Body of pancreas (tissue), 4 donors: ENCODE measurements around the gene RIN3. TPM values are rescaled to one million over a fixed set of nuclear protein-coding genes. Genes with fewer than 3 reads are reported as not detected.

Experiments
- ATAC-seq: fragments of 150-250 bp; one replicate; pipeline ENCODE4 v1.9.1; 2016
- DNase-seq, 4 donors: peaks; one replicate each; pipeline ENCODE4 v3.0.0-alpha.2; 2019
- H3K27ac ChIP-seq, 4 donors: fragments of 200-600 bp; sonication (generic); 1 replicate in 3 of 4; 2 replicates in 1 of 4; pipeline versions ENCODE4 v1.5.1 to v1.6.1; 2016 to 2019; ENCODE audit warnings: mild to moderate bottlenecking in 1 of 4, mixed read lengths in 1 of 4, moderate library complexity in 1 of 4
- H3K27me3 ChIP-seq, 2 donors: fragments of 200-600 bp; sonication (generic); one replicate each; pipeline ENCODE4 v1.6.0; 2016; ENCODE audit warnings: mild to moderate bottlenecking in 1 of 2
- H3K36me3 ChIP-seq, 2 donors: fragments of 200-600 bp; sonication (generic); replicated peaks in 1 of 2; 2 replicates each; pipeline ENCODE4 v1.5.1; 2016; ENCODE audit warnings: low read depth in 2 of 2; ENCODE audit not compliant: insufficient read depth in 1 of 2
- H3K4me1 ChIP-seq: fragments of 200-600 bp; sonication (generic); one replicate; pipeline ENCODE4 v1.6.0; 2016
- H3K4me3 ChIP-seq, 2 donors: fragments of 200-600 bp; sonication (generic); 1 replicate in 1 of 2; 2 replicates in 1 of 2; pipeline ENCODE4 v1.5.1; 2016 to 2019
- H3K9me3 ChIP-seq, 3 donors: fragments of 200-600 bp; sonication (generic); 1 replicate in 2 of 3; 2 replicates in 1 of 3; pipeline ENCODE4 v1.5.1; 2016
- POLR2A ChIP-seq, 3 donors: fragments of 450-650 bp; IDR thresholded peaks; one replicate each; pipeline ENCODE4 v1.6.1; 2016; ENCODE audit warnings: antibody characterized with exemption in 3 of 3, mild to moderate bottlenecking in 2 of 3
- WGBS, 2 donors: methylation state at CpG; one replicate each; pipeline ENCODE4 v1.1.5; 2017; 5-methylcytosine and 5-hydroxymethylcytosine counted together
- intact Hi-C: fragments of 100-400 bp; cut with DNase I; formaldehyde crosslinking; loops from one replicate; pipeline ENCODE4 v1.15.1; 2023
- total RNA-seq, 2 donors: library from RNA; depleted of rRNA; stranded (reverse); fragments of >200 nt; gene quantifications; one replicate each; pipeline ENCODE4 v1.1.0, GENCODE V29; 2016
- TF ChIP-seq, protein P1 (sequence below), 7 experiments: fragments of 450-650 bp in 4 of 7; fragments of 200-600 bp in 3 of 7; sonication (generic) in 3 of 7; IDR thresholded peaks; one replicate each; pipeline ENCODE4 v1.5.1; 2016 to 2019; ENCODE audit warnings: antibody characterized with exemption in 7 of 7

RIN3 gene
- total RNA-seq, 2 donors from 2014 or later = 2.6 to 3.3 TPM

DNA sequence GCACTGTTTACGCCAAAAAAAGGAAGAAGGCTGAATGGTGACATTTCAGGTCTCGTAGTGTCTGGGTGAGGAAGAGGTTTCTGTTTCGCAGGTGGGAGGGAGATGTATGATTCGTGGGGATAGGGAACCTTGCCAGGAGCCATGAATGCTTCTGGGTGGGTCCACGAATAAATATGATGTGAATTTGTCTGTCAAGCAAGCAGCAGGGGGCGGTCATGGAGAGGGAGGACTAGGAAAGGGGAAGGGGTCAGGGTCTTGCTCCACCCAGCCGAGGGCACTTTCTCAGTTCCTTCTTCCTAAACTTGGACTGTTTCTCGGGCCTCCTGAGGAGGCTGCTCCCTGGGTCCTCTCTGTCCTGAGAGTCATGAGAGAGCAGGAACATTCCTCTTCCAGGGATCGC lies 162.4 kb downstream of the RIN3 start:
- no peak for DNase-seq
- intact Hi-C loops = no loop called here
- TF ChIP-seq, protein P1, sequence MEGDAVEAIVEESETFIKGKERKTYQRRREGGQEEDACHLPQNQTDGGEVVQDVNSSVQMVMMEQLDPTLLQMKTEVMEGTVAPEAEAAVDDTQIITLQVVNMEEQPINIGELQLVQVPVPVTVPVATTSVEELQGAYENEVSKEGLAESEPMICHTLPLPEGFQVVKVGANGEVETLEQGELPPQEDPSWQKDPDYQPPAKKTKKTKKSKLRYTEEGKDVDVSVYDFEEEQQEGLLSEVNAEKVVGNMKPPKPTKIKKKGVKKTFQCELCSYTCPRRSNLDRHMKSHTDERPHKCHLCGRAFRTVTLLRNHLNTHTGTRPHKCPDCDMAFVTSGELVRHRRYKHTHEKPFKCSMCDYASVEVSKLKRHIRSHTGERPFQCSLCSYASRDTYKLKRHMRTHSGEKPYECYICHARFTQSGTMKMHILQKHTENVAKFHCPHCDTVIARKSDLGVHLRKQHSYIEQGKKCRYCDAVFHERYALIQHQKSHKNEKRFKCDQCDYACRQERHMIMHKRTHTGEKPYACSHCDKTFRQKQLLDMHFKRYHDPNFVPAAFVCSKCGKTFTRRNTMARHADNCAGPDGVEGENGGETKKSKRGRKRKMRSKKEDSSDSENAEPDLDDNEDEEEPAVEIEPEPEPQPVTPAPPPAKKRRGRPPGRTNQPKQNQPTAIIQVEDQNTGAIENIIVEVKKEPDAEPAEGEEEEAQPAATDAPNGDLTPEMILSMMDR (IDR thresholded peaks at IDR 0.05) = no peak
- no peak for TF ChIP-seq POLR2A (IDR thresholded peaks at IDR 0.05)
- H3K4me3 ChIP-seq = no peak overlapping the region
- no peak for ATAC-seq
- H3K36me3 ChIP-seq = no peaks in the 10 kb centered on the region
- WGBS, 2 donors = 51 to 67% methylated on average over 8 to 9 of the region's 9 CpGs
- no peaks in the 10 kb centered on the region for H3K4me1 ChIP-seq
- no peaks in the 10 kb centered on the region for H3K27me3 ChIP-seq
- H3K27ac ChIP-seq = no peak overlapping the region
- no peaks in the 10 kb centered on the region for H3K9me3 ChIP-seq

DNA sequence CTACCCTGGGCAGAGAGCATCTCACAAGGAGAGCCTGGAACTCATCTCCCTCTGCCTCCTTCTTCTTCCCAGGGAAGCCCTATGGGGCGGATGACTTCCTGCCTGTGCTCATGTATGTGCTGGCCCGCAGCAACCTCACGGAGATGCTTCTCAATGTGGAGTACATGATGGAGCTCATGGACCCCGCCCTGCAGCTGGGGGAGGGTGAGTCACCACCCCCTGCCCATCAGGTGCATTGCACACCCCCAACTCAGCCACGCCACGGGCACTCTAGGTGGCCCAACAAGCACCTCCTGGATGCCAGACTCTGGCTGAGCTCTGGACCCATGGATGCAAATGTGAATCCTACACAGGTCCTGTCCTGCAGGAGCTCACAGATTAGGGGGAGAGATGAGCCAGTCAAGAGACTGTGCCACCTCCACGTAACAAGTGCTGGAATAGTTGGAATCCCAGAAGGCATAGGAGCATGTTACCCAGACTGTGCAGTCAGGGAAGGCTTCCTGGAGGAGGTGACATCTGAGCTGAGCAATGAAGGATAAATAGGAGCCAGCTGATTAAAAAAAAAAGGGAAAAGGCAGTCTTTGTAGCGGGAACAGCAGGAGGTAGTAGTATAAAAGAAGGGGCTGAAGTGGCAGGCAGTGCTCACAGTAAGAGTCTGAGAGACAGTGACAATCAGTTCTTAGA lies 163.0 kb downstream of the RIN3 start:
- no peak for DNase-seq
- no peaks in the 10 kb centered on the region for H3K36me3 ChIP-seq
- H3K4me1 ChIP-seq = no peaks in the 10 kb centered on the region
- no peak overlapping the region for H3K4me3 ChIP-seq
- no peaks in the 10 kb centered on the region for H3K27me3 ChIP-seq
- 81 to 84% methylated on average over 8 of the region's 8 CpGs for WGBS, 2 donors
- TF ChIP-seq POLR2A (IDR thresholded peaks at IDR 0.05) = no peak
- ATAC-seq = no peak
- no peak overlapping the region for H3K27ac ChIP-seq
- intact Hi-C loops = no loop called here
- no peaks in the 10 kb centered on the region for H3K9me3 ChIP-seq

DNA sequence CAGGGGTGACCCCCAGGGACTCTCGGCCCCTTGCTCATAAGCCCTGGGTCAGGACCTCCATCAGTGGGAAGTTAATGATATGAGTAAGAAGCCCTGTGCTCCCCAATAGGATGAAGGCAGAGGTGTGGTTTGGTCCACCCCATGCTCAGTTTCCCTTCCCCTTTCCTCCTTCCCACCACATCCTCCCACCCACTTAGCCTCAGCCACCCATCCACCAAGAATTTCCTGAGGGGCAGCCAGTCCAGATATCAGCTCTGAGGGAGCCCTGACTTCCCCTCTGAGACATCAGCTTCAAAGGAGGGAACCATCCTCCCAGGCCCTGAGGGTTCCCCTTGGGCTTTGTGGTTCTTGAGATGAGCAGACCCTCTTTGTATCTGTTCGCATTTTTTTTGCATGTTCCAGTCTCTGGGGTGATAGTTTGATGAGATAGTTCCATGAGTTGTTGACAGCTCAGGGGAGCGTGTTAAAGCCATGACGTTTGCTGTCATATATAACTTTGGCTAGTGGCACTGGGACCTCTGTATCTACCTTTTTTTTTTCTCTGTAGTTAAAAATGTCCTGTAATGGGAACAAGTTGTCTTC lies 163.6 kb downstream of the RIN3 start:
- TF ChIP-seq, protein P1 (IDR thresholded peaks at IDR 0.05) = no peak
- no peak for TF ChIP-seq POLR2A (IDR thresholded peaks at IDR 0.05)
- intact Hi-C loops = no loop called here
- H3K4me1 ChIP-seq = no peaks in the 10 kb centered on the region
- no peak overlapping the region for H3K27ac ChIP-seq
- ATAC-seq (no peak), DNase-seq (no peak)
- H3K9me3 ChIP-seq = no peaks in the 10 kb centered on the region
- WGBS, 2 donors = 61 to 81% methylated on average over 4 of the region's 4 CpGs
- no peak overlapping the region for H3K4me3 ChIP-seq
- no peaks in the 10 kb centered on the region for H3K36me3 ChIP-seq
- no peaks in the 10 kb centered on the region for H3K27me3 ChIP-seq

DNA sequence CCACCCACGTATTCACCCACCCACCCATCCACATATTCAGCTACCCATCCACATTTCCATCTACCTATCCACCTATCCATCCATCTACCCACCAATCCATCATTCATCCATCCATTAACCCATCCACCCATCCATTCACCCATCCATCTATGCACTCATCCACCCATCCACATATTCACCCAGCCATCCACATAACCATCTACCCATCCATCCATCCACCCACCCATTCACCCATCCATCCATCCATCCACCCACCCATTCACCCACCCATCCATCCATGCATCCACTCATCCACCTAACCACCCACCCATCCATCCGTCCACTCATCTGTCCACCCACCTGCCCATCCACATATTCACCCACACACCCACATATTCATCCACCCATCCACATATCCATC lies 164.4 kb downstream of the RIN3 start:
- intact Hi-C loops = no loop called here
- Histone ChIP-seq H3K4me3 (no peak overlapping the region), H3K27me3 (no peaks in the 10 kb centered on the region), H3K4me1 (no peaks in the 10 kb centered on the region), H3K9me3 (no peaks in the 10 kb centered on the region), H3K27ac (no peak overlapping the region), H3K36me3 (no peaks in the 10 kb centered on the region)
- ATAC-seq = no peak
- 67 to 77% methylated on average over 2 of the region's 2 CpGs for WGBS, 2 donors
- DNase-seq = no peak
- TF ChIP-seq POLR2A (IDR thresholded peaks at IDR 0.05) = no peak
- TF ChIP-seq, protein P1 (IDR thresholded peaks at IDR 0.05) = no peak

DNA sequence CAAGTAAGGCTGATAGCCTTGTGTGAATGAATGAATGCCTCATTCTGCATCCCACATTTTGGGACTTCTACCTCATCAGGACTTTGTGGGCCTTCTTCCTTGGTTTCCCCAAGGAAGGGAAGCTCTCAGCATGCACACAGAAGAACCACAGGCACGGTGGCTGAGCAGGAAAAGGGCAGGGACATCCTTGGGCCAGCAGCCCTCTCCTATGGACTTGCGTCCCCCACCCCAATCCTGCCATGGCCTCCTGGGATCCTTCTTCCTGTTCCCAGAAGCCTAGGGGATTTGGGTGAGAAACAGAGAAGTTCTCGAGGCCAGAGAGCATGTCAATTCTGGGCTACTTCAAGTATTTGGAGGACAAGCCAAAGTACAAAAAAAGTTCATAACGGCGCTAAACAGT lies 165.2 kb downstream of the RIN3 start:
- no peak overlapping the region for H3K27ac ChIP-seq
- no peak for TF ChIP-seq POLR2A (IDR thresholded peaks at IDR 0.05)
- TF ChIP-seq, protein P1 (IDR thresholded peaks at IDR 0.05) = no peak

More for the DNA sequence above, 165.2 kb downstream of the RIN3 start:
- no peaks in the 10 kb centered on the region for H3K4me1 ChIP-seq
- H3K27me3 ChIP-seq = no peaks in the 10 kb centered on the region
- ATAC-seq (no peak), DNase-seq (no peak)
- intact Hi-C loops = no loop called here
- 67 to 69% methylated on average over 5 of the region's 5 CpGs for WGBS, 2 donors
- no peaks in the 10 kb centered on the region for H3K36me3 ChIP-seq
- no peak overlapping the region for H3K4me3 ChIP-seq
- no peaks in the 10 kb centered on the region for H3K9me3 ChIP-seq
